IMR-90 (cell line): ENCODE data around the gene PMS1. TPM values are rescaled to one million over a fixed set of nuclear protein-coding genes. Genes with fewer than 3 reads are reported as not detected.

Experiments used
- ATAC-seq: fragments of 200-7000 bp; cut with Tn5 transposase; 2 replicates; pipeline ENCODE4 v1.9.1; 2020; ENCODE audit warnings: low read depth, mild to moderate bottlenecking, moderate library complexity
- BruUV-seq: library from RNA; stranded (reverse); fragments of 400-500 nt; replicated peaks from 2 replicates; lab custom pipeline; 2021; lab: Mats Ljungman, UMichigan
- CTCF ChIA-PET: fragments of 300-600 bp; formaldehyde crosslinking; extraction: SDS; loops from one replicate; lab custom pipeline; 2021; ENCODE audit warnings: antibody characterized with exemption; lab: Yijun Ruan, JAX
- POLR2A ChIA-PET: fragments of 300-600 bp; sonication (Branson Sonifier 250); formaldehyde crosslinking; loops from one replicate; lab custom pipeline; 2022; ENCODE audit warnings: antibody characterized with exemption; ENCODE audit not compliant: unreplicated experiment; lab: Charles Lee
- DNase-seq: peaks from one replicate; pipeline ENCODE4 v3.0.0; 2013
- H2AFZ ChIP-seq: replicated peaks from 2 replicates; pipeline ENCODE3; 2013; ENCODE audit warnings: low read length, mild to moderate bottlenecking; ENCODE audit not compliant: poor library complexity
- H2AK5ac ChIP-seq: 2 replicates; pipeline ENCODE4 v1.6.1; 2013; ENCODE audit warnings: low read depth, low read length, inconsistent platforms
- H2AK9ac ChIP-seq: replicated peaks from 2 replicates; pipeline ENCODE3; 2013; ENCODE audit warnings: mild to moderate bottlenecking, low read depth, low read length, moderate library complexity; ENCODE audit not compliant: poor library complexity
- H2BK120ac ChIP-seq: 2 replicates; pipeline ENCODE4 v1.6.1; 2013; ENCODE audit warnings: low read depth, low read length, inconsistent platforms
- H2BK15ac ChIP-seq: 3 replicates; pipeline ENCODE4 v1.6.1; 2013; ENCODE audit warnings: low read depth, low read length, inconsistent platforms
- H2BK20ac ChIP-seq: 2 replicates; pipeline ENCODE4 v1.6.1; 2013; ENCODE audit warnings: low read depth, mild to moderate bottlenecking, inconsistent platforms, low read length, moderate library complexity
- H2BK5ac ChIP-seq: 2 replicates; pipeline ENCODE4 v1.6.1; 2013; ENCODE audit warnings: mild to moderate bottlenecking, low read depth, low read length, inconsistent platforms; ENCODE audit not compliant: poor library complexity, severe bottlenecking
- H3K14ac ChIP-seq: replicated peaks from 2 replicates; pipeline ENCODE4 v1.6.1; 2013; ENCODE audit warnings: low read depth, low read length, inconsistent platforms
- H3K18ac ChIP-seq: 2 replicates; pipeline ENCODE4 v1.6.1; 2013; ENCODE audit warnings: low read depth, low read length, control low read depth
- H3K23ac ChIP-seq: 2 replicates; pipeline ENCODE4 v1.6.1; 2013; ENCODE audit warnings: low read depth, low read length, inconsistent platforms
- H3K27ac ChIP-seq: 2 replicates; pipeline ENCODE4 v1.5.1; 2013; ENCODE audit warnings: mild to moderate bottlenecking, control low read depth, low read length; ENCODE audit not compliant: insufficient read depth
- H3K27me3 ChIP-seq: 2 replicates; pipeline ENCODE4 v1.6.1; 2013; ENCODE audit warnings: low read length; ENCODE audit not compliant: control insufficient read depth, insufficient read depth
- H3K36me3 ChIP-seq: 2 replicates; pipeline ENCODE4 v1.6.1; 2013; ENCODE audit warnings: low read length, mixed read lengths; ENCODE audit not compliant: control insufficient read depth, insufficient read depth
- H3K4ac ChIP-seq: 2 replicates; pipeline ENCODE4 v1.6.1; 2013; ENCODE audit warnings: low read depth, low read length, inconsistent platforms
- H3K4me1 ChIP-seq: 2 replicates; pipeline ENCODE4 v1.6.1; 2013; ENCODE audit warnings: low read length, mixed read lengths; ENCODE audit not compliant: control insufficient read depth, insufficient read depth
- H3K4me2 ChIP-seq: 2 replicates; pipeline ENCODE4 v1.6.1; 2013; ENCODE audit warnings: low read depth, mild to moderate bottlenecking, control low read depth, low read length, moderate library complexity
- H3K4me3 ChIP-seq: 2 replicates; pipeline ENCODE4 v1.5.1; 2013; ENCODE audit warnings: low read depth, mild to moderate bottlenecking, control low read depth, low read length, moderate library complexity; ENCODE audit not compliant: insufficient read depth
- H3K56ac ChIP-seq: 2 replicates; pipeline ENCODE4 v1.6.1; 2013; ENCODE audit warnings: low read length, inconsistent platforms; ENCODE audit not compliant: insufficient read depth; ENCODE audit errors: extremely low read depth
- H3K79me1 ChIP-seq, 2 experiments: 2 replicates each; pipeline ENCODE4 v1.6.1; 2013; ENCODE audit warnings: low read length in 2 of 2, inconsistent platforms in 1 of 2, low read depth in 1 of 2
- H3K9ac ChIP-seq: 2 replicates; pipeline ENCODE4 v1.6.1; 2013; ENCODE audit warnings: low read depth, low read length, control low read depth
- H3K9me1 ChIP-seq: 2 replicates; pipeline ENCODE4 v1.6.1; 2013; ENCODE audit warnings: low read length, inconsistent platforms; ENCODE audit not compliant: insufficient read depth
- H3K9me3 ChIP-seq: 2 replicates; pipeline ENCODE4 v1.6.1; 2013; ENCODE audit warnings: low read length; ENCODE audit not compliant: control insufficient read depth, insufficient read depth
- H4K20me1 ChIP-seq: 2 replicates; pipeline ENCODE4 v1.6.1; 2013; ENCODE audit warnings: low read length, inconsistent platforms; ENCODE audit not compliant: insufficient read depth
- H4K5ac ChIP-seq: 2 replicates; pipeline ENCODE4 v1.6.1; 2013; ENCODE audit warnings: mild to moderate bottlenecking, low read depth, low read length, control low read depth
- H4K8ac ChIP-seq, 2 experiments: 2 replicates each; pipeline ENCODE4 v1.6.1; 2013; ENCODE audit warnings: low read depth in 2 of 2, low read length in 2 of 2, control low read depth in 1 of 2, inconsistent platforms in 1 of 2
- H4K91ac ChIP-seq: 2 replicates; pipeline ENCODE4 v1.6.1; 2013; ENCODE audit warnings: low read depth, low read length, inconsistent platforms; ENCODE audit not compliant: insufficient read depth
- CTCF ChIP-seq: conservative IDR thresholded peaks from 2 replicates; pipeline ENCODE4 v1.5.1; 2012; ENCODE audit warnings: mild to moderate bottlenecking, low read depth, low read length, improper control_type of control experiment
- FOS ChIP-seq: fragments of 150-350 bp; IDR thresholded peaks from 2 replicates; pipeline ENCODE4 v1.6.1; 2016; ENCODE audit warnings: low read depth, low read length
- MAFK ChIP-seq: IDR thresholded peaks from 2 replicates; pipeline ENCODE4 v1.6.1; 2012; ENCODE audit warnings: low read depth, low read length, improper control_type of control experiment
- NFE2L2 ChIP-seq: fragments of 150-350 bp; IDR thresholded peaks from 2 replicates; pipeline ENCODE4 v1.6.1; 2016; ENCODE audit warnings: low read depth, mild to moderate bottlenecking, low read length
- RAD21 ChIP-seq: IDR thresholded peaks from 2 replicates; pipeline ENCODE4 v1.6.1; 2012; ENCODE audit warnings: low read length, improper control_type of control experiment
- SMC3 ChIP-seq: fragments of 150-350 bp; IDR thresholded peaks from 2 replicates; pipeline ENCODE4 v1.6.1; 2016; ENCODE audit warnings: low read depth, mild to moderate bottlenecking, antibody characterized with exemption, low read length, moderate library complexity
- WGBS, 2 experiments: methylation state at CpG; one replicate each; pipeline versions ENCODE4 v1.1.5 to v1.1.7; 2013; ENCODE audit warnings: missing lambda C conversion rate in 2 of 2; ENCODE audit not compliant: insufficient read length in 1 of 2; ENCODE audit errors: extremely low coverage in 2 of 2; 5-methylcytosine and 5-hydroxymethylcytosine counted together
- dilution Hi-C: fragments of 300-500 bp; cut with HindIII; formaldehyde crosslinking; loops from one replicate; pipeline ENCODE4 v1.14.3; 2018; ENCODE audit warnings: low sequenced_read_pairs; ENCODE audit not compliant: unreplicated experiment
- in situ Hi-C: fragments of 300-500 bp; cut with MboI; formaldehyde crosslinking; loops from 3 replicates; pipeline ENCODE4 v1.14.3; 2019; ENCODE audit warnings: low sequenced_read_pairs, inconsistent platforms, mixed read lengths
- intact Hi-C: fragments of 100-400 bp; cut with micrococcal nuclease; formaldehyde crosslinking; loops from 2 replicates; pipeline ENCODE4 v1.10.0; 2022
- polyA plus RNA-seq, 3 experiments: library from polyadenylated mRNA; depleted of rRNA; stranded (reverse); fragments of >200 nt; gene quantifications; 2 replicates each; pipeline ENCODE4 v1.2.3, GENCODE V29; 2012; ENCODE audit warnings: low replicate concordance in 1 of 3
- total RNA-seq: library from RNA; depleted of rRNA; stranded (reverse); fragments of >200 nt; gene quantifications from 2 replicates; pipeline ENCODE4 v1.2.3, GENCODE V29; 2012

The PMS1 gene
- total and polyA plus RNA-seq, 2 of the 4 experiments (the other 2 are of a cell fraction): 8.1 to 10.6 TPM

- no CpG with 5 or more reads among the region's 4 CpGs for WGBS, 2 experiments
- no peak overlapping the region for H4K91ac ChIP-seq
- H3K4me2 ChIP-seq: no peak overlapping the region
- H3K27me3 ChIP-seq: no peaks in the 10 kb centered on the region
- peak overlapping the region; percentile 49 for H2BK5ac ChIP-seq
- peaks cover 11 to 18% of the 10 kb centered on the region in 2 experiments for H3K79me1 ChIP-seq
- no peak overlapping the region for H3K27ac ChIP-seq
- no peaks in the 10 kb centered on the region for H3K9me3 ChIP-seq
- TF ChIP-seq CTCF (peak; percentile 70), FOS (no peak), SMC3 (peak; percentile 65), NFE2L2 (no peak), MAFK (no peak), RAD21 (peak; percentile 77)
- H4K8ac ChIP-seq: no peak overlapping the region
- dilution Hi-C loops: no loop called here
- H2AK9ac ChIP-seq: no peak overlapping the region
- peaks cover 8% of the 10 kb centered on the region; the same call in 1 of the 2 replicates for H3K4me1 ChIP-seq
- no peak overlapping the region for H2AFZ ChIP-seq
- no peak overlapping the region for H2BK20ac ChIP-seq
- ATAC-seq (peak; percentile 79), DNase-seq (peak; percentile 74)
- H3K18ac ChIP-seq: no peak overlapping the region
- H3K9ac ChIP-seq: no peak overlapping the region
- no peak overlapping the region for H2BK15ac ChIP-seq
- POLR2A ChIA-PET: no interaction called here
- no TSS peak for BruUV-seq
- no peaks in the 10 kb centered on the region for H4K20me1 ChIP-seq
- CTCF ChIA-PET: interaction anchor here (0.5 to 1.6 kb wide), 12 partner anchors 8 to 275 kb away, joined by 3 to 5 read pairs (median 3); no protein-coding TSS in a partner anchor
- peaks cover 5% of the 10 kb centered on the region for H3K9me1 ChIP-seq
- no peak overlapping the region for H4K5ac ChIP-seq
- in situ Hi-C loops: loop anchor here (5.0 kb wide), 1 partner anchor 269 kb away; no protein-coding TSS in a partner anchor
- H3K56ac ChIP-seq: no peak overlapping the region
- H3K23ac ChIP-seq: no peak overlapping the region
- H3K4ac ChIP-seq: no peak overlapping the region
- no peak overlapping the region for H3K4me3 ChIP-seq
- peaks cover 8% of the 10 kb centered on the region for H3K36me3 ChIP-seq
- no peak overlapping the region for H3K14ac ChIP-seq
- no peak overlapping the region for H2AK5ac ChIP-seq
- intact Hi-C loops: loop anchor here (1.0 kb wide), 1 partner anchor 272 kb away; no protein-coding TSS in a partner anchor
- no peak overlapping the region for H2BK120ac ChIP-seq
Observed at GRCh38 chr2:189798312-189799029, 14.2 kb downstream of the PMS1 start.
